Nasal cavity respiratory epithelium epithelial cell of viscerocranial mucosa (primary cell): Measurements from ENCODE around the gene YBX2. TPM values are rescaled to one million over a fixed set of nuclear protein-coding genes. Genes with fewer than 3 reads are reported as not detected.

ENCODE experiments used
- total RNA-seq: library from RNA; depleted of rRNA; stranded (reverse); fragments of >200 nt; gene quantifications from 2 replicates; pipeline ENCODE4 v1.2.3, GENCODE V29; 2014

The YBX2 gene
- 0.34 and 1.1 TPM in 2 replicates for total RNA-seq

GRCh38 chr17:7294614-7295153 lies at the start of gene YBX2:
Gene YBX2 (minus strand): TSS chr17:7294639. CDS start chr17:7294500, 139 bp downstream.

GRCh38 chr17:7336240-7337175 lies 42.1 kb upstream of the YBX2 start, which contains the start of gene ACAP1:
Gene ACAP1 (plus strand): TSS chr17:7336529. CDS start chr17:7336735, 206 bp downstream.

GRCh38 chr17:7328840-7329373 lies 34.5 kb upstream of the YBX2 start, which contains the start of gene NEURL4:
Gene NEURL4 (minus strand): TSS chr17:7329335. CDS start chr17:7329312, 23 bp downstream.

GRCh38 chr17:7314719-7315569 lies 20.5 kb upstream of the YBX2 start, which contains the start of gene GPS2:
Gene GPS2 (minus strand): TSS chr17:7315360. CDS start chr17:7315052, 308 bp downstream.

GRCh38 chr17:7306911-7307685 lies 12.7 kb upstream of the YBX2 start, which contains the start of gene EIF5A:
Gene EIF5A (plus strand): TSS chr17:7307628. CDS start chr17:7309636, 2,008 bp downstream.

GRCh38 chr17:7281074-7281952 lies 13.1 kb downstream of the YBX2 start, which contains the start of gene SLC2A4:
Gene SLC2A4 (plus strand): TSS chr17:7281718. CDS start chr17:7281935, 217 bp downstream.

GRCh38 chr17:7262192-7262934 lies 32.1 kb downstream of the YBX2 start, which contains the start of gene CLDN7:
Gene CLDN7 (minus strand): TSS chr17:7262478. CDS start chr17:7262043, 435 bp downstream.

GRCh38 chr17:7252176-7253043 lies 42.0 kb downstream of the YBX2 start, which contains the start of gene ELP5:
Gene ELP5 (plus strand): TSS chr17:7252215. CDS start chr17:7252551, 336 bp downstream.

GRCh38 chr17:7251661-7252175 lies 42.7 kb downstream of the YBX2 start, which contains the start of gene CTDNEP1:
Gene CTDNEP1 (minus strand): TSS chr17:7251734. CDS start chr17:7251296, 438 bp downstream.

GRCh38 chr17:7241783-7242716 lies 52.4 kb downstream of the YBX2 start, which contains the start of gene GABARAP:
Gene GABARAP (minus strand): TSS chr17:7242449. CDS start chr17:7242330, 119 bp downstream.

GRCh38 chr17:7239091-7240027 lies 55.1 kb downstream of the YBX2 start, which contains the start of gene PHF23:
Gene PHF23 (minus strand): TSS chr17:7239457. CDS start chr17:7239279, 178 bp downstream.

